ENCODE data around the gene THRB.

The THRB gene

GRCh38 chr3:24510030-24510648 is 15.5 kb upstream of the THRB start:
- no peak for DNase-seq

GRCh38 chr3:24508423-24508839 is 13.8 kb upstream of the THRB start:
- DNase-seq: no peak

GRCh38 chr3:24507776-24508422 is 13.2 kb upstream of the THRB start:
- no peak for DNase-seq

- no peak for DNase-seq
Observed at GRCh38 chr3:24506966-24507775, 12.5 kb upstream of the THRB start.

- DNase-seq: no peak
Observed at GRCh38 chr3:24505691-24506550, 11.3 kb upstream of the THRB start.

- DNase-seq: no peak
Observed at GRCh38 chr3:24504772-24505171, 10.1 kb upstream of the THRB start.

- peak; percentile 22 for DNase-seq
Observed at GRCh38 chr3:24503616-24504113, 9.0 kb upstream of the THRB start.

GRCh38 chr3:24502690-24503089 is 8.0 kb upstream of the THRB start:
- DNase-seq: peak; percentile 18

- no peak for DNase-seq
Observed at GRCh38 chr3:24500806-24501205, 6.2 kb upstream of the THRB start.

- DNase-seq: no peak
Observed at GRCh38 chr3:24499991-24500390, 5.3 kb upstream of the THRB start.

GRCh38 chr3:24498796-24499195 is 4.1 kb upstream of the THRB start:
- DNase-seq: no peak

- DNase-seq: no peak
Observed at GRCh38 chr3:24498391-24498790, 3.7 kb upstream of the THRB start.

GRCh38 chr3:24497942-24498341 is 3.3 kb upstream of the THRB start:
- DNase-seq: no peak

- no peak for DNase-seq
Observed at GRCh38 chr3:24496529-24497482, 2.2 kb upstream of the THRB start.

GRCh38 chr3:24495326-24495994 is 810 bp upstream of the THRB start:
- DNase-seq: no peak

- no peak for DNase-seq
Observed at GRCh38 chr3:24493746-24494617, 668 bp downstream of the THRB start.

GRCh38 chr3:24492971-24493551 is 1.6 kb downstream of the THRB start:
- DNase-seq: no peak

- no peak for DNase-seq
Observed at GRCh38 chr3:24490151-24490550, 4.5 kb downstream of the THRB start.

All from activated CD4-positive, alpha-beta T cell treated with anti-CD3 and anti-CD28 coated beads, Interleukin-2, Interleukin-6, amounts not matched to agents 100 ng/mL and 50 ng/mL, durations not matched to agents 16 hours and 8 hours (primary cell).